ENCODE measurements around the gene RCN2. TPM values are rescaled to one million over a fixed set of nuclear protein-coding genes. Genes with fewer than 3 reads are reported as not detected.

The RCN2 gene
- total RNA-seq, 2 donors from 2014 or later: 37.4 to 40.7 TPM

DNA sequence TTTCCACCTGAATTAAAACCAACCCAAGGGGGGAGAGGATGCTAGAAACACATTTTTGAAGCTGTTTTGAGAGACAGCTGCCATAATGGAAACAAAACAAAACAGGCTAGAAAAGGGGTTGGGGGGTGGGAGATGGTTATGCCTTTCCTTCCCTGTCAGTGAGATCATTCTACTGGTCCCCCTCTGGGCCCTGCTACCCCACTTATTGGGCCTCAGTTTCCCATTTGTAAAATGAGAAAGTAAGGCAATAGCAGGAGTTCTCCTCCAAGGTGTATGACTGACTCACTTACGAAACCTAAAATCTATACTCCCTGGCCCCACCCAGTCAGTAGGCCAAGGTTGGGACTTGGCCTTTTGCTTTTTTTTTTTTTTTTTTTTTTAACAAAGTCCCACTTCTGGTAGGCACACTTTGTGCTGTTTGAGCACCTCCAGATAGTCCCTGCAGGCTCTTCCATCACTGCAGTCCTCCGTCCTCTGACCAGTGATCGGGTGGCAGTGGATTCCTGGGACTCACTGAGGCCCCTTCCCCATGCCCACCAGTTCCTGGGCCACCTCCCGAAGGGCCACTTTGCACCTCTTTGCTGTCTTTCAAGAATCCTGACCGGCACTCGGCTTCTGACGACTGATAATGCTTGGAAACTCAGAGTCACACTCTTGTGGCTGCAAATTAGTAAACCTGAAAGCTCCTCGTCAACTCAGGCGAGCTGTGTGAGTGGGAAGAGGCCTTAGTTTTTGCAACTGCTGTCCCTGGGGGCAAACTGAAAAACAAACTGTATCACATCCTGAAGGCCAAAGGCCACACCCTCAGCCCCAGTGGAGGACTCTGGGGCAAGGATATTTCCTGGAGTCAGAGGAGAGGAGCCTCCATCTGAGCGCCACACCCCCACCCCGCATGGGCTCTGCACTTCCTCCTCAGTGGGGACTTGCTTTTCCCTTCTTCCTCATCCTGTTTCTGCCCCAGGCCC is 56.6 kb downstream of the RCN2 start:
- intact Hi-C loops (cut with DNase I): no loop called here
- DNase-seq (ENCODE audit: low spot score): peak; percentile 91

DNA sequence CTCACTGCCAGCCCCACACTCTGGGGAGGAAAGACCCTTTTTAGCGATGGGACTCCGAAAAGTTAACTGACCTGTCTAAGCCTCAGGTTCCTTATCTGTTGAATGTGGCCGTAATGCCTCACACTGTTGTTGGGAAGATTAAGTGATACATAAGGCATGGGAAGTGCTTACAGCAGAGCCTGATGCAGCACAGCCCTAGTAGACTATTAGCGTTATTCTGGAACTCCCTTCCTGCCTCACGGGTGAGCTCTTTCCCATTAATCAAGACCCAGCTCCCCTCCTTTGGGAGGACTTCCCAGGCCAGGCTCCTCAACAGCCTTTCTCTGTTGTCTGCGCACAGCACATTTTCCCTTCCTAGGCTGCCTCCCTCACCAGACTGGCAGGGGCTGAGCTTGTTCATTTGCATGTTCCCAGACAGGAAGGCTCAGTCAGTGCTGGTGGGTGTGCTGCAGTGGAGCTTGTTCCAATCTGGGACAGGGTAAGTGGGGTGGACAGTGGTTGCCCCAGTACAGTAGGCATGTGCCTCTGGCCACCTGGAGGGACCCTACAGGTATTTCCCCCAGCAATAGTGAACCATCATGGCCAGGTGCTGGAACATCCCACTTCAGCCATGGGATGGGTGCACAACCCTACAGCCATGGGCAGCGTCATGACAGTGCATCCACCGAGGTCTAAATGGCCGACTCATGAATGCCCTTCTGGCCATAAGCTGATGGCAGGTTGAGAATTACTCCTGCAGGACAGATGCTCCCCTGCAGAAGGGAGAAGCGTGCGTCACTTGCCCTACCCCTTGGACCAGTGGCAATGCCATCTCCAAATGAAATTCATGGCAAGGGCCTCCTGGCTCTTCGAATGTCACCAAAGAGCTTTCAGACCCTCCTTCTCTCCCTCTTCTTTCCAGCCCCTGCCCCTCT is 57.6 kb downstream of the RCN2 start:
- no peak for DNase-seq (ENCODE audit: low spot score)
- intact Hi-C loops (cut with DNase I): no loop called here

DNA sequence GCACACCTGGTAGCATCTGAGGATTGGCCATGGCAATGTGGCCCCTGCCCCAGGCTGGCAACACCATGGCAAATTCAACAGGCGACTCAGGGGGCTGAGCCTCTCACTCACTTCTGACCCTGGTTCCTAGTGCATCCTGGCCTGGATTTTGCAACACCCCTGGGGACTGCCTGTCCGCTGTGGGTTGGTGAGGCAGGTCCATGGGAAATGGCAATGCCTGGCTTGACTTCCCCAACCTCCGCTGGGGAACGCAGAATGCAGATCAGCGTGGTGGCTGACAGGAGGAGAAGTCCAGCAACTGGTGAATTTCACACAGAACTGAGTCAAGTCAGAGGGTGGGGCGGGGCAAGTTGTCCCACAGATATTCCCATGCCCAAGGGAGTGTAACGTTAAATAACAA is 59.5 kb downstream of the RCN2 start:
- no peak for DNase-seq (ENCODE audit: low spot score)
- intact Hi-C loops (cut with DNase I): no loop called here

DNA sequence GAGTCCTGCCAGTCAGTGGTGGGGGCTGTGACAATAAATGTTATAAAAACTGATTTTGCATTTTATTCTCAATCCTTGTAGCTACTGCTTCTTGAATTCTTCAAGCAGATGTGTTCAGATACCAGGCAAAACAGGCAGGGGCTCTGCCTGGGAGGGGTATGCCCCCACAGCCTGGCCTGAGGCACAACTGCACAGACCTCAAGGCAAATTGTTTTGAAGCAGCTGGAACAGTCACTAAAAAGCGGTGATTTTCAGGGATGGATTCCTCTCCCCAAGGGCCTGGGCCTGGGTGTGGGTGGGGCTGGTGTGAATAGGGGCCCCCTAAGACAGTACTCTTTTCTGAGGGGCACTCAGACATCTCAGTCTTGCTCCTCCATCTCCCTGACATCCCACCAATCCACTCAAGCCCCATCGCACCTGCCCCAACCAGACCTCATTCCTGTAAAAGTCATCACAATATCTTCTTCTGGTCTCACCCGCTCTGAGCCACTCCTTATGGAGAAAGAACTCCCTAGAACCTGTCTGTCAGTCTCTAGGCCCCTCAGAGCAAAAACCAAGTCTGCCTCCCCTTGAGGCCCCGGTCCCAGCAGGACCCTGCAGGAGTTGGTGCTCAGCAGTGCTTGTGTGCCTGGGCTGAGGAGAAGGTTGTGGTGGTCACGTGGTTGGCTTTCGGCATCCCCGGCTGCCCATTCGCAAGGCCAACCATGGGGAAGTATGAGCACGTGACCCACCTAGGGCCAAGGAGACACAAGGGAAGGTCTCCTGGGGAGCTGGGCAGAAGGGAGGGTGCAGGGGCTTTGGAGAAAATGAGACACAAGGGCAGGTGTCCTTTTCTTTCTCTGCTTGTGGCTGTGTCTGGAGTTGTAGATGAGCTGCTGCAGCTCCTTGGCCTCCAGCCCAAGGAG is 60.4 kb downstream of the RCN2 start:
- intact Hi-C loops (cut with DNase I): no loop called here
- peak; percentile 84 for DNase-seq (ENCODE audit: low spot score)

DNA sequence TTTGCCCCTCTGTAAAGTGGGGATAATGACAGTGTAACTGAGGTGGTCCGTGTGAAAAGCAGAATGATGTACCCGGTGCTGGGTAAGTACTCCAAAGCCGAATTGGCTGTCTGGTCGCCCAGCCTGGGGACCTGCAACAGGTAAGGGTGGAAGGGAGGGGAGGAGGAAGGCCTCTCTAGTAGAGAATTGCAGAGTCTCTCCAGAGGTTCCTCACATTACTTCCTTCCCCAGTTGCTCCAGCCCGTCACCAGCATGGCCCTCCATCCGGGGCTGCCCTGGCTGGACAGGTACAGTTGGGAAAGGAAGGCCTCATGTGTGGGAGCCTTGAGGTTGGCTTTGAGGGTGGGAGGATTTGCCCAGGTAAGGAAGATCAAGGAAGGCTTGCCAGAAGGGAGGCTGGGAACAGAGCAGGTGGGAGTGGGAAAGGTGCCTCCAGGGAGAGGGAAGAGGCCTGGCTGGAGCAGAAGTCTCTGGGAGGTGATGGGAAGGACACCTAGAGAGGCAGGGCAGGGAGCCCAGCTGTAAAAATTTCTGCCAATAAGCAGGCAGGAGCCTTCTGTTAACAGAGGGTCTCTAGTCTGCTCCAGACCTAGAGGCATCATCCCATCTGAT is 61.7 kb downstream of the RCN2 start:
- peak; percentile 23 for DNase-seq (ENCODE audit: low spot score)
- intact Hi-C loops (cut with DNase I): no loop called here

DNA sequence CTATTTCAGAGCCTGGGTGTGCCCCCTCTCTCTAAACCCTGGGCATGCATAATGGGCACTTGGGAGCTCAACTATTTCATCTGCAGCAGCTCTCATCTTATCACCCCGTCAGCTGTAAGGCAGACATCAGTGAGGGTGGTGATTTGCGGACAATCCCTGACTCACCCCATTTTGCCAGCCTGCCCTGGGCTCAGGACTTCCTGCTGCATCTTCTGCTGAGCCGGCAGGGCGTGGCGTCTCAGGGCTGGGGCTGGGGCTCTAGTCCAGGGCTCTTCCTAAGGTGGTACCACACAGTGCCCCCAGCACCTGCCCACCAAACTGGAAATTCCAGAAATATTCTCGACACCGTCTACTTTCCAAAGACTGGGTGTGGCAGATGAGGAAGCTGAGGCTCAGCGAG is 62.5 kb downstream of the RCN2 start:
- DNase-seq (ENCODE audit: low spot score): peak; percentile 88
- intact Hi-C loops (cut with DNase I): no loop called here

DNA sequence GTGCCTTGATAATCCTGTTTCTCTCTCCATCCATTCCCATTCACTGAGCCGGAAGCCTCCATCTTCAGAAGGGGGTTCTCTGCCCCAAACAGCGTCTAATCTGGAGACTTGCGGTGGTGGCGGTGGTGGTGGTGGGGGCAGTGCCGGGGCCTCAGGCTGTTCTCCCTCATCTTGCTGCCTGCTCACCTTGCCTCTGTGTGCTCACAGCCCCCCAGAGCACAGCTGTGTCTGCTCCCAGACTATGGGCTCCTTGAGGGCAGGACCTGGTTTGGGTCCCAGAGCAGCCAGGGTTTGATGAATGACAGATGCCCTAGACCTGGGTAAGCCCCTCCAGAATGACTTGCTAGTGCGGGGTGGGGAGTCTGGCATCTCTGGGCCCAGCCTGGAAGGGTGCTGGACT is 62.9 kb downstream of the RCN2 start:
- DNase-seq (ENCODE audit: low spot score): no peak
- intact Hi-C loops (cut with DNase I): no loop called here

DNA sequence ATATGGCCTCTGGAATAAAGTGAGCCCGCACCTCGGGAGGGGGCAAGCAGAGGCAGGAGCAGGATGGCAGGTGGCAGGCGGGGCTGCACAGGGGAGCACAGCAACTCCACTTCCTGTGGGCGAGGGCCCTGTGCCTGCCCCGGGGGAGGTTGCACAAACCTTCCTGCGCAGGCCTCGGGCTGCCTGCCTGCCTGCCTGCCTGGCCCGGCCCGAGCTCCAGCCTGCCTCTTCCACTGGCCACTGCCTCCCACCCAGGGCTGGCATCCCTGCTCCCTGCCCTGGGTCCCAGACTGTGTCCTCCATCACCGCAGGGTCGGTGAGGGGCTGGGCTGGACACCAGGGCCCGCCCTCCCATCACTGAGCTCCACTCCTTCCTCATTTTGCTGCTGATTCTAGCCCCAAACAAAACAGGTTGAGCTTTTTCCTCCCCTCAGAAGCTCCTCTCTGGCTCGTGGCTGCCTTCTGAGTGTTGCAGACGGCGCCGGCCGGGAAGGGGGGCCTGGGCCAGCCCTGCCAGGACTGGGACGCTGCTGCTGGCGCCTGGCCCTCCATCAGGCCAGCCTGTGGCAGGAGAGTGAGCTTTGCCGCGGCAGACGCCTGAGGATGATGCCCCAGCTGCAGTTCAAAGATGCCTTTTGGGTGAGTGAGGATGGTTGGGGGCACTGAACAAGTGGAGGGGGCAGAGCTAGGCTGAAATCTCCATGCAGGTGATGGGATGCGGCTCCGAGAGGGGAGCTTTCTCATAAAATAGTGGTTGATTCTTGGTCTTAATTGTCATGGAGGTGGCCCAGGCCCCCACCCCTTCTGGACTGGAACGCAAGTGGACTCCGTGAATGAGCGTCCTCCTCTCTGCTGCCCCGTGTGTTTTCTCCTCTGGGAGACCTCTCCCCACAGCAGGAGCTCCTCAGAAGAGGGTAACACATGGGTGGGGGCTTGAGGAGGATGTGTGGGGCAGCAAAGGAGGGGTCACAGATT is 63.7 kb downstream of the RCN2 start, which contains the start of gene PSTPIP1:
PSTPIP1 (plus strand) TSS at position 156 of the 975 bp plus-strand sequence; CDS start at position 604, 448 bp downstream.
- intact Hi-C loops (cut with DNase I): no loop called here
- peak; percentile 85 for DNase-seq (ENCODE audit: low spot score)

DNA sequence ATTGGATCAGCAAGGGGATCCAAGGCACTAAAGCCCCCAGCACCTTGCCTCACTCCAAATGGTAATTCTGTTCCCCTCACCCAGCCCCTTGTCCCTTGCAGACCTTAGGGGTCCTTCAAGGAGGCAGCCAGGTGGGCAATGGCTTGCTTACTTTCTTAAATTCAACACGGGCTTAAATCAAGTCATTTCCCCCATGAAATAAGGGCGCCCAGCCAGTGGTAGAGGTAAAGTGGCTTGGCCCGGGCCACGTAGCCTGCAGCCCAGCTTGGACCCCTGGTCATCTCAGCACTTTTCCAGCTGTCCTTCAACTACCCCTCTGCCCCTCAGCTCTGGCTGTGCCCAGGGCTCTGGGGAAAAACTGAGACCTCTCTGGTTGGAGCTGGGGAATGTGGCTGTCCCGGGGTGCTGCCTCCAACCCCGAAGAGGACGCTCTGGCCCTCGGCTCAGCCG is 64.6 kb downstream of the RCN2 start:
- DNase-seq (ENCODE audit: low spot score): no peak
- intact Hi-C loops (cut with DNase I): no loop called here

DNA sequence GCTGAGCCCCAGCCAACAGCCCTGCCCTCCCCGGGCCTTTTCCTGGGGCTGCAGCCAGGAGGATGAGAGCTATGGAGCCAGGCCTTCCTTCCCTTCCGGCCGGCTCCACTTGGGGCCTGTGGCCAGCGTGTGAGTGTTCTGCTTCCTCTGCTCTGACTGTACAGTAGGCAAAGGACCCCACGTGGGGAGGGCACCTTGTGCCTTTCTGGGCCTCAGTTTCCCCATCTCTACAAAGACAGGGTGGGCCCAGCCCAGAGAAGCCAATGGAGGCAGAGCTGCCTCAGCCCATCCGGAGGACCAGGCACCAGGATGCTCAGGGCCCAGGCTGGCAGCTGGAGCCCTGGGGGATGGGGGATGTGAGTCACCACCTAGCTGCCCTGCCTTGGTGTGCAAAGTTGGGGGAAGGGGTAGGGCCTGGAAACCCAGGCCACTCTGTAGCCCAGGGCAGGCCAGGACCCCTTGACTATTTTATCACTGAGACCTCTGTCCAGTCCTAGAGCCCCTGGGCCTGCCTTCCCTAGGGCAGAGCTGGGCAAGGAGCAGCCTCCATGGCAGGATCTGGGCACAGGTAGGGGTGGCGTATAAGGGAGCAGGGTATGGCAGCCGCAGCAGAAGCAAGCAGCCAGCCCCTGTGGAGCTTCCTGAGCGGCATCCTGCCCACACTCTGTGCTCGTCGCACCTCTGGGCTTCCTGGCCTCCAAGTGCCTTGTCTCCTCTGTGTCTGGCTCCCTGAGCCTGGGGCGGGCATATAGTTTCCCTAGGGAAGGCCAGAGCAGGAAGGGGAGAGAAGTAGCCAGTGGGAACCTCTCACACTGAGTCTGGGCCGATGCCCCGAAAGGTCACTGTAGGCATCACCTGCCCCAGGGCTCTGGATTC is 65.2 kb downstream of the RCN2 start:
- intact Hi-C loops (cut with DNase I): no loop called here
- DNase-seq (ENCODE audit: low spot score): peak; percentile 86

DNA sequence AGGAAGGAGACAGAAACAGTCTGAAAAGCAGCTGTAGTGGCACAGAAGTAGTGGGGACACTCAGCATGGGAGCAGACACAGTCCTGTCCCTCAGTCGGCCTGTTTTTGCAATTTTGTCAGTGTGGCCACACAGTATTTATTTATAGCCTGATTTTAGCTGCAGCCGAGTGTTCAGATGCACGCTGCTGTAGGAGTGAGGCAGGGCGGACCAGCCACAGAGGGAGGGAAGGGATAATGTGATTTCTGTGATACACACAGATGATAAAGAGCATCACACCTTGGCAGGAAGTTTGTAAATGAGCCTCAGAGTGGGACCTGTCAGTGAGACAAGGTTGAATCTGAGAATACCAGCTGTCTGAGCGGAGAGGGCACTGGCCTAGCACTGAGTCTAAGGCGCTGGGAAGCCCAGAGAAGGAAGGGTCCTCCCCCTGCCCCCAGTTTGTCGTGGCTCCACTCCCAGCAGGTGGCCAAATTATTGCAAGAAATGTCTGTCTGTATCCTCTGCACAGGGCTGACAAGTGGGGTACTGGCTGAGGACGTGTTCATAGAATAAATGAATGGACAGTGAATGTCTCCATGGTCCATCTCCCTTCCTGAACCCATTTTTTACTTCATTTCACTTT is 67.2 kb downstream of the RCN2 start:
- intact Hi-C loops (cut with DNase I): no loop called here
- peak; percentile 56 for DNase-seq (ENCODE audit: low spot score)

DNA sequence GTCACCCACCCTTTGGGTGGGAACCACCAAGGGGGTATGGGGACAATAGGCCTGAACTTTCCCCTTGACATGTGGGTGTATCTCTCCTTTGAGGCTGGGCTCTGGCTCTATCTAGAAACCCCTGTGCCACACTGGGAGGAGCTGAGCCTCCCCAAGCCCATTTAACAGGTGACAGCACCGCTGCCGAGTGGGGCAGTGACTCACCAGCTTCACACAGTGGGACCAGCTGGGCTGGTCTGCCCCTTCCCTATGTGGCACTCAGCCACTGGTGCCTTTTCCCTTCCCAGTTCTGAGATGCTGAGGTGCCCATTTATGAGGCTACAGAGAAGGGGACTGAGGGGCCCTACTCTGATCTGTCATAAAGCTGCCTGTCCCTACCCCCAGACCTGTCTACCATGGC is 68.4 kb downstream of the RCN2 start:
- intact Hi-C loops (cut with DNase I): no loop called here
- DNase-seq (ENCODE audit: low spot score): peak; percentile 67

DNA sequence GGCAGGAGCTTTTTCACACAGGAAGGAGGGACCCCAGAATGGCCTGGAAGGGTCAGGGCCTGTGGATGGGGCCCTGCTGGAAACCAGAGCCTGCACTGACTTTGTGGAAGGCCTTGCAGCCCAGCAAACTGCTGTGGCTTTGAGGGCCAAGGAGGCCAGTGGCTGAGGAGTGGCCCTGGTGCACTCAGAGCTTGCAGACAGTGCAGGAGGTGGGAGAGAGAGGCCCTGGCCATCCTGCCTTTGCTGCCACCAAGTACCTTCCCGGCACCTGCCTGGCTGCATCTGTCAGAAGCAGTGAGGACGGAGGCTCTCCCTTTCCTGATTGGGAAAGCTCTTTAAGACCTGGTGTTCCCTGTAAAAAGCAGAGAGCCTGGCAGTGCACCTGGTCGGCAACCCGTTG is 69.8 kb downstream of the RCN2 start:
- intact Hi-C loops (cut with DNase I): no loop called here
- DNase-seq (ENCODE audit: low spot score): peak; percentile 44

DNA sequence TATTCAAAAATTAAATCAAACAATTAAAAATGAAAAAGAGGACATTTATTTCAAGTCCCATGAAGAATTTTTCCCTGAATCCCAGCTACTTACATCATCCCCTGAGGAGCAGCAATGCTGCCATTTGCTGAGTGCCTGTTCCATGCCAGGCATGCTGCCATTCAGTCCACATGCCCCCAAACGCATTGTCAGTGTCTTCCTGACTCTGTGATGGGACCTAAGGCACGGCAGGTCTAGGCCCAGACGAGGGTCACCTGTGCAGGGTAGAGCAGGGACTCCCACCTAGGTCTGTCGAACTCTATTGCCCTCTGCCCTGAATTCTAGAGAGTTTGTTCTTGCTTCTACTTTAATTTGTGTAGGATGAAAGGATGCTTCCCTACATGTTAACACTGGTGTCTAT is 70.4 kb downstream of the RCN2 start:
- peak; percentile 17 for DNase-seq (ENCODE audit: low spot score)
- intact Hi-C loops (cut with DNase I): no loop called here

DNA sequence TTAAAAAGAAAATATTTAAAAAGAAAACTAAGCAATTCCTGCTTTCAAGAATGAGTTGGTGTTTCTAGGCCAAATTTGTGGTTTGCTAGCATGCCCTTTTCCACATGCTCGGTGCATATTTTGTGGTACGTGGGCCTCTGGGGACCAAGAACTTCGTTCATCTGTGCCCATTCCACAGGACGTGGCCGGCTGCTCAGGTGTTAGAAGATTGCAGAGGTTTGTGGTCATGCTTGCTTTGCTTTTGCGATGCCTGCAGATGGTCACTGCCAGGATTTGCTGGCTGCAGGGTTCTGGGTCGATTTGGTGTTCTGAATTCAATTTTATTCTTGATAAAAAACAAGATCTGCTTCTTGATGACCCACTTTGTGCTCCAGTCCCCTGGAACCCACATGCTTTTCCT is 70.9 kb downstream of the RCN2 start:
- DNase-seq (ENCODE audit: low spot score): peak; percentile 50
- intact Hi-C loops (cut with DNase I): no loop called here

Data from posterior vena cava (tissue), 2 donors.